ENCODE data around the gene ZNF841.
"Not testable (repeated sequence)": the region's sequence is repeated elsewhere in the genome, so short reads cannot be mapped to it uniquely, and the experiment has no call there.

Gene ZNF841

DNA sequence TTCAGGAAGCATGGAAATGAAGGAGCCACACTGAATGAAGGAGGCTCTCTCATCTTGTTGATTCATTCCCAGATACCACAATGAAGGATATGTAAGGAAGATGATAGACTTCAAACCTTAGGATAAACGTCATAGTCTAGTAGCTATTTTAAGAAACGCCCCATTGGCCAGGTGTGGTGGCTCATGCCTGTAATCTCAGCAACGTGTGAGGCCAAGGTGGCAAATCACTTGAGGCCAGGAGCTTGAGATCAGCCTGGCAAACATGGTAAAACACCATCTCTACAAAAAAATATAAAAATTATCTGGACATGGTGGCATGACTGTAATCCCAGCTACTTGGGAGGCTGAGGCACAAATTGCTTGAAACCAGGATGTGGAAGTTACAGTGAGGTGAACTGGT, 17.1 kb upstream of the ZNF841 start:
- TF ChIP-seq, protein P1, sequence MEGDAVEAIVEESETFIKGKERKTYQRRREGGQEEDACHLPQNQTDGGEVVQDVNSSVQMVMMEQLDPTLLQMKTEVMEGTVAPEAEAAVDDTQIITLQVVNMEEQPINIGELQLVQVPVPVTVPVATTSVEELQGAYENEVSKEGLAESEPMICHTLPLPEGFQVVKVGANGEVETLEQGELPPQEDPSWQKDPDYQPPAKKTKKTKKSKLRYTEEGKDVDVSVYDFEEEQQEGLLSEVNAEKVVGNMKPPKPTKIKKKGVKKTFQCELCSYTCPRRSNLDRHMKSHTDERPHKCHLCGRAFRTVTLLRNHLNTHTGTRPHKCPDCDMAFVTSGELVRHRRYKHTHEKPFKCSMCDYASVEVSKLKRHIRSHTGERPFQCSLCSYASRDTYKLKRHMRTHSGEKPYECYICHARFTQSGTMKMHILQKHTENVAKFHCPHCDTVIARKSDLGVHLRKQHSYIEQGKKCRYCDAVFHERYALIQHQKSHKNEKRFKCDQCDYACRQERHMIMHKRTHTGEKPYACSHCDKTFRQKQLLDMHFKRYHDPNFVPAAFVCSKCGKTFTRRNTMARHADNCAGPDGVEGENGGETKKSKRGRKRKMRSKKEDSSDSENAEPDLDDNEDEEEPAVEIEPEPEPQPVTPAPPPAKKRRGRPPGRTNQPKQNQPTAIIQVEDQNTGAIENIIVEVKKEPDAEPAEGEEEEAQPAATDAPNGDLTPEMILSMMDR (IDR thresholded peaks at IDR 0.05): no peak
- Histone ChIP-seq H3K27ac (no peak overlapping the region), H3K27me3 (no peaks in the 10 kb centered on the region), H3K4me1 (ENCODE audit: control insufficient read depth in 1 of 2, insufficient read depth in 1 of 2, low read depth in 1 of 2, low read length in 1 of 2) (no peaks in the 10 kb centered on the region), H3K9me3 (peaks cover 61% of the 10 kb centered on the region), H3K4me3 (ENCODE audit: low read depth in 1 of 2, low read length in 1 of 2) (no peak overlapping the region), H3K36me3 (peaks cover 13% of the 10 kb centered on the region)

DNA sequence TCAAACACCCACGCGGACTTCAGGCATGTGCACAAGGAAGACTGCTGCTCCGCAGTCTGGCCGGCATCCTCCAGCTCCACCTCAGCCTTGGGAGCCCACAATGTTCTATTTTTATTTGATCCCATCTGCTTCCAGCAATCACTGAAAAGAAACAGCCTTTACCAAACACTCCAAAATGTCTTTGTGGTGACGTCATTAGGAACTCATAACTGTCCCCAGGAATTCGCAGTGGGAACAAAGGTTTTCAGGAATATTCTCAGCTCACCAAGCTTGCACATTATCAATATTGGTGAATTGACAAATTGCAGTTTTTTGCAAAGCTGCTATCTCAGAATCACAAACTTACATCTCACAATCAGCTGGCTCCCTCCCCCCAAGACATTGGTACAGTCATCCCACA, 15.2 kb upstream of the ZNF841 start:
- H3K9me3 ChIP-seq: peaks cover 54% of the 10 kb centered on the region
- no peak overlapping the region for H3K27ac ChIP-seq
- no peaks in the 10 kb centered on the region for H3K4me1 ChIP-seq (ENCODE audit: control insufficient read depth in 1 of 2, insufficient read depth in 1 of 2, low read depth in 1 of 2, low read length in 1 of 2)
- H3K27me3 ChIP-seq: no peaks in the 10 kb centered on the region
- no peak overlapping the region for H3K4me3 ChIP-seq (ENCODE audit: low read depth in 1 of 2, low read length in 1 of 2)
- TF ChIP-seq, protein P1 (IDR thresholded peaks at IDR 0.05): no peak
- peaks cover 2% of the 10 kb centered on the region for H3K36me3 ChIP-seq

DNA sequence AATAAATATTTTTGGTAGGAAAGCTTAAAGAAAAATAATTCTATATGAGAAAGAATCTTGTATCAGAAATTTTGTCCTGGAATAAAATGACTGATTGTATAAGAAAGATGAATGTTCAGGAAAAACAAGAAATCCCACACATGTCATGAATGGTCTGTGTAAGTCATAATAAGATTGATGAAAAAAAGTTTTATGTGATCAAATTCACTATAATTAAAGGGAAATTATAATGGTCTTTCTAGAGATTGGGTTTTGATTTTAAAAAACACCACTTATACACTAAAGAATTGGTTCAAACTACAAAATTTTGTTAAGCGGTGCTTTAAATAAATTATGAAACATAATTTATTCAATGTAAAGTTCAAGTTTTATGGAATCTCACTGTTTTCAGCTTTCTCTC, 7.2 kb upstream of the ZNF841 start:
- H3K4me3 ChIP-seq (ENCODE audit: low read depth in 1 of 2, low read length in 1 of 2): no peak overlapping the region
- TF ChIP-seq, protein P1 (IDR thresholded peaks at IDR 0.05): no peak
- H3K9me3 ChIP-seq: peaks cover 18% of the 10 kb centered on the region
- H3K27ac ChIP-seq: no peak overlapping the region
- no peaks in the 10 kb centered on the region for H3K36me3 ChIP-seq
- no peaks in the 10 kb centered on the region for H3K27me3 ChIP-seq
- H3K4me1 ChIP-seq (ENCODE audit: control insufficient read depth in 1 of 2, insufficient read depth in 1 of 2, low read depth in 1 of 2, low read length in 1 of 2): no peaks in the 10 kb centered on the region

DNA sequence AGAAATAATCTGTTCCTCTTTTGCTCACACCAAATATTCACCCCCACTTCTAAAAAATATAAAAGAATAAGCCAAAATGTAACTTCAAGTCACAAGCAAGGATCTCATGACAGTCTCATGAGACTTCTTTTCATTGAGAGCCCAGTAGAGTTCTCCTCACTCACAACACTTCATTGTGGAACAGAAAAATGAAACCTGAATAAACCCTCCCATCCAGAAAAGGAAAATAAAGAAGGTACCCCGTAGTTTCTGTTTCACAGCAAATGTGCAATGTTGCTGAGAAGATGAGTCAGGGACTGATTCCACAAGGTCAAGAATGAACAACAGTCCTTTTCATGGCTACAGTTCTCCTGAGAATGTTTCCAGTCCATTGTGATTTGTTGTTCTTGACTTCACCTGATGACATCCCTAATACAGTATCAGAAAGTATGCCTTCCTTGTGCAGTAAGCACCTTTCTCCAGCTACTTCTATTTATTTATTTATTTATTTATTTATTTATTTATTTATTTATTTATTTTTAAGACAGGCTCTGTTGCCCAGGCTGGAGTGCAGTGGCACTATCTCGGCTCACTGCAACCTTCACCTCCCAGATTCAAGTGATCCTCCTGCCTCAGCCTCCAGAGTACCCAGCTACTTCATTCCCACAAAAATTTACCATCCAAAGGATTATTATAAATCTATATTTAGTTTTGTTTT, 6.4 kb upstream of the ZNF841 start:
- H3K27ac ChIP-seq: no peak overlapping the region
- no peaks in the 10 kb centered on the region for H3K4me1 ChIP-seq (ENCODE audit: control insufficient read depth in 1 of 2, insufficient read depth in 1 of 2, low read depth in 1 of 2, low read length in 1 of 2)
- TF ChIP-seq, protein P1 (IDR thresholded peaks at IDR 0.05): no peak
- H3K9me3 ChIP-seq: peaks cover 19% of the 10 kb centered on the region
- H3K27me3 ChIP-seq: no peaks in the 10 kb centered on the region
- H3K36me3 ChIP-seq: no peaks in the 10 kb centered on the region
- H3K4me3 ChIP-seq (ENCODE audit: low read depth in 1 of 2, low read length in 1 of 2): no peak overlapping the region

DNA sequence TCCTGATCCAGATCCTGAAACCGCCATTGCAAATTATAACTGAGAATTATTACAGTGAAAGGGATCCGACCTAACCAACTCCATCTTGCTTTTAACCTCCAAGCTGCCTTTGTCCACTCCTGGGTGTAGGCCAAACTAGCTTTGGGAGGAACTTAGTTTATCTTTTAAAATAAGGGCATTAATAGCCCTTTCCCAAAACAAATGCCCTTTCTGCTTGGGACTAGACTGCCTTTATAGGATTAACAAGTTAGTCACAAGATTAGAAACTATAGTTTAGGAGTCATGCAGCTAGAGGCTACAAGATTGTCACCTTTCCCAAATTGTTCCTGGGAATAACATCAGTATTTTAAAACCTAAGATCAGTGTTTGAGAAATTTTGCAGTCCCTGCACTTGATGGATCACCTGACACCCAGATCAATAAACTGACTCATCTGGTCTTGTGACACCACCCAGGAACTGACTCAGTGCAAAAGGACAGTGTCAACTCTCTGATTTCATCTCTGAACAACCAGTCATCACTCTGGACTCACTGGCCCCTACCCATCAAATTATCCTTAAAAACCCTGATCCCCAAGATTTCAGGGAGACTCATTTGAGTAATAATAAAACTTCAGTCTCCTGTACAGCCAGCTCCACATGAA, 4.1 kb upstream of the ZNF841 start:
- TF ChIP-seq, protein P1 (IDR thresholded peaks at IDR 0.05): no peak
- H3K4me3 ChIP-seq (ENCODE audit: low read depth in 1 of 2, low read length in 1 of 2): no peak overlapping the region
- peaks cover 6 to 7% of the 10 kb centered on the region in 2 experiments for H3K4me1 ChIP-seq (ENCODE audit: control insufficient read depth in 1 of 2, insufficient read depth in 1 of 2, low read depth in 1 of 2, low read length in 1 of 2)
- no peaks in the 10 kb centered on the region for H3K27me3 ChIP-seq
- H3K36me3 ChIP-seq: no peaks in the 10 kb centered on the region
- no peak overlapping the region for H3K27ac ChIP-seq
- peaks cover 10% of the 10 kb centered on the region for H3K9me3 ChIP-seq

DNA sequence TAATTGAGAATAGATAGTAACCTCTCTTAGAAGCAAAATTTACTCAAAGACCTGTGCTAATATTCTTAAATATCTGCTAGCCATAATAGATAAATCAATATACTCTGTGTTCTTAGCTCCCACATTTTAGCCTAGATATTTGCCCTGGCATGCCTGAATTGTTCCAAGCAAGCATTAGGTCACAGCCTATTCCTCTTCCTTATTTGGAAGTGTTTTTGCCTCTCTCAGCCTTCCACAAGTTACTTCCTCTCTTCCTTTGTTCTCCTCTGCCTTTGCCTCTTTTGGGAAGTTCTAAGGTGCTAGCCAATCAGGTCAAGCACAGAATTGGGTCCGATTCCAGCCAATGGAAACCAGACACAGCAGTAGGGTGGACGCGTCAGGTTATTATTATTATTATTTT, 851 bp upstream of the ZNF841 start:
- H3K9me3 ChIP-seq; H3K36me3 ChIP-seq; H3K4me3 ChIP-seq (ENCODE audit: low read depth in 1 of 2, low read length in 1 of 2); H3K27me3 ChIP-seq: not testable (repeated sequence)
- peak overlapping the region; percentile 70 for H3K27ac ChIP-seq
- peaks cover 8 to 12% of the 10 kb centered on the region in 2 experiments for H3K4me1 ChIP-seq (ENCODE audit: control insufficient read depth in 1 of 2, insufficient read depth in 1 of 2, low read depth in 1 of 2, low read length in 1 of 2)

All from neutrophil (primary cell).